Right lobe of liver (tissue), 6 donors: ENCODE measurements around the gene CD2AP. TPM values are rescaled to one million over a fixed set of nuclear protein-coding genes. Genes with fewer than 3 reads are reported as not detected.
"Not testable (repeated sequence)": the region's sequence is repeated elsewhere in the genome, so short reads cannot be mapped to it uniquely, and the experiment has no call there.

ENCODE experiments used
- ATAC-seq, 4 donors: fragments of 200-7000 bp; cut with Tn5 transposase; one replicate each; pipeline ENCODE4 v1.9.1; 2020; ENCODE audit warnings: mild to moderate bottlenecking in 4 of 4, moderate library complexity in 4 of 4
- DNase-seq, 3 donors: peaks; one replicate each; pipeline ENCODE4 v3.0.0-alpha.2; 2020
- H3K27ac ChIP-seq, 3 donors: fragments of 200-600 bp; one replicate each; pipeline ENCODE4 v1.8.0; 2022
- H3K27me3 ChIP-seq, 2 donors: fragments of 200-600 bp; one replicate each; pipeline ENCODE4 v1.8.0; 2022
- H3K36me3 ChIP-seq, 4 donors: fragments of 200-600 bp; sonication (generic) in 1 of 4; one replicate each; pipeline versions ENCODE4 v1.5.1 to v1.8.0; 2017 to 2022; ENCODE audit warnings: control low read depth in 1 of 4
- H3K4me1 ChIP-seq, 4 donors: fragments of 200-600 bp; sonication (generic) in 1 of 4; one replicate each; pipeline versions ENCODE4 v1.5.1 to v1.8.0; 2017 to 2022; ENCODE audit warnings: control low read depth in 1 of 4
- H3K4me3 ChIP-seq, 3 donors: fragments of 200-600 bp; one replicate each; pipeline ENCODE4 v1.8.0; 2022
- H3K9me3 ChIP-seq, 4 donors: fragments of 200-600 bp; sonication (generic) in 1 of 4; one replicate each; pipeline versions ENCODE4 v1.5.1 to v1.8.0; 2017 to 2022; ENCODE audit warnings: control low read depth in 1 of 4
- POLR2A ChIP-seq: fragments of 450-650 bp; IDR thresholded peaks from one replicate; pipeline ENCODE4 v1.6.1; 2017; ENCODE audit warnings: antibody characterized with exemption, mild to moderate bottlenecking
- WGBS: methylation state at CpG from one replicate; pipeline ENCODE4 v1.1.6; 2018; ENCODE audit warnings: low coverage, low lambda C conversion rate; ENCODE audit not compliant: insufficient coverage; ENCODE audit errors: missing lambda C conversion rate; 5-methylcytosine and 5-hydroxymethylcytosine counted together
- intact Hi-C, 2 donors: fragments of 100-400 bp; cut with DNase I; formaldehyde crosslinking; loops; one replicate each; pipeline versions ENCODE4 v1.11.2 to v1.14.1; 2022
- total RNA-seq, 6 experiments: library from RNA; depleted of rRNA in 2 of 6; stranded (reverse); fragments of >200 nt in 2 of 6; fragmentation: NEBNext Ultra II Directional in 3 of 6; extraction: Animal tissue kit (Norgen Biotek cat#: 25700) in 3 of 6; gene quantifications; one replicate each; pipeline versions ENCODE4 v1.1.0 to v1.2.4, GENCODE V29; 2016 to 2023
- TF ChIP-seq, protein P1 (sequence below), 4 donors: fragments of 200-600 bp in 3 of 4; fragments of 450-650 bp in 1 of 4; IDR thresholded peaks; one replicate each; pipeline versions ENCODE4 v1.5.1 to v1.8.0; 2016 to 2022; ENCODE audit warnings: antibody characterized with exemption in 4 of 4, mild to moderate bottlenecking in 2 of 4
- donor health status: DM: no; HTN: yes; CAD: no.
- donor health status: DM: no; HTN: no; CAD: no.
- donor health status: DM: no; HTN: no; CAD: no.
- donor health status: DM: no; HTN: yes; CAD: no.
- donor health status: DM: no; HTN: yes; CAD: no.

CD2AP gene
- total RNA-seq, 6 experiments from 2014 or later: 12.0 to 24.8 (median 15.1) TPM

GRCh38 chr6:47440719-47441118 is 36.9 kb upstream of the CD2AP start:
- Histone ChIP-seq H3K27me3 (no peaks in the 10 kb centered on the region), H3K9me3 (no peaks in the 10 kb centered on the region), H3K27ac (no peak overlapping the region), H3K4me1 (no peaks in the 10 kb centered on the region), H3K4me3 (no peak overlapping the region), H3K36me3 (no peaks in the 10 kb centered on the region)
- DNase-seq: no peak
- intact Hi-C loops: no loop called here
- TF ChIP-seq, protein P1, sequence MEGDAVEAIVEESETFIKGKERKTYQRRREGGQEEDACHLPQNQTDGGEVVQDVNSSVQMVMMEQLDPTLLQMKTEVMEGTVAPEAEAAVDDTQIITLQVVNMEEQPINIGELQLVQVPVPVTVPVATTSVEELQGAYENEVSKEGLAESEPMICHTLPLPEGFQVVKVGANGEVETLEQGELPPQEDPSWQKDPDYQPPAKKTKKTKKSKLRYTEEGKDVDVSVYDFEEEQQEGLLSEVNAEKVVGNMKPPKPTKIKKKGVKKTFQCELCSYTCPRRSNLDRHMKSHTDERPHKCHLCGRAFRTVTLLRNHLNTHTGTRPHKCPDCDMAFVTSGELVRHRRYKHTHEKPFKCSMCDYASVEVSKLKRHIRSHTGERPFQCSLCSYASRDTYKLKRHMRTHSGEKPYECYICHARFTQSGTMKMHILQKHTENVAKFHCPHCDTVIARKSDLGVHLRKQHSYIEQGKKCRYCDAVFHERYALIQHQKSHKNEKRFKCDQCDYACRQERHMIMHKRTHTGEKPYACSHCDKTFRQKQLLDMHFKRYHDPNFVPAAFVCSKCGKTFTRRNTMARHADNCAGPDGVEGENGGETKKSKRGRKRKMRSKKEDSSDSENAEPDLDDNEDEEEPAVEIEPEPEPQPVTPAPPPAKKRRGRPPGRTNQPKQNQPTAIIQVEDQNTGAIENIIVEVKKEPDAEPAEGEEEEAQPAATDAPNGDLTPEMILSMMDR (IDR thresholded peaks at IDR 0.05): no peak
- TF ChIP-seq POLR2A: no peak
- peak in 3 of 4 donors; percentile 29 to 48 (median 34) for ATAC-seq
- WGBS: 63% methylated on average over 3 of the region's 3 CpGs

GRCh38 chr6:47444964-47445363 is 32.6 kb upstream of the CD2AP start:
- 85% methylated on average over 3 of the region's 3 CpGs for WGBS
- ATAC-seq, H3K27ac ChIP-seq, H3K4me3 ChIP-seq, H3K9me3 ChIP-seq, DNase-seq, intact Hi-C loops, H3K36me3 ChIP-seq, H3K4me1 ChIP-seq, H3K27me3 ChIP-seq: not testable (repeated sequence)

GRCh38 chr6:47446669-47447330 is 30.8 kb upstream of the CD2AP start:
- TF ChIP-seq, protein P1 (IDR thresholded peaks at IDR 0.05): no peak
- no peak for TF ChIP-seq POLR2A
- 46% methylated on average over 3 of the region's 3 CpGs for WGBS
- Histone ChIP-seq H3K4me1 (peaks cover 0 to 9% (median 0%) of the 10 kb centered on the region in 4 donors), H3K36me3 (no peaks in the 10 kb centered on the region), H3K27ac (no peak overlapping the region), H3K9me3 (no peaks in the 10 kb centered on the region), H3K27me3 (no peaks in the 10 kb centered on the region), H3K4me3 (no peak overlapping the region)
- no peak for DNase-seq
- intact Hi-C loops: no loop called here
- no peak for ATAC-seq

- H3K4me3 ChIP-seq: no peak overlapping the region
- no peaks in the 10 kb centered on the region for H3K9me3 ChIP-seq
- intact Hi-C loops: no loop called here
- ATAC-seq (peak; percentile 70 to 94 (median 86)), DNase-seq (no peak)
- WGBS: 80% methylated on average over 1 of the region's 1 CpG
- H3K4me1 ChIP-seq: peaks cover 0 to 9% (median 0%) of the 10 kb centered on the region in 4 donors
- H3K27ac ChIP-seq: no peak overlapping the region
- H3K27me3 ChIP-seq: no peaks in the 10 kb centered on the region
- TF ChIP-seq, protein P1 (IDR thresholded peaks at IDR 0.05): no peak
- TF ChIP-seq POLR2A: no peak
- no peaks in the 10 kb centered on the region for H3K36me3 ChIP-seq
Observed at GRCh38 chr6:47447722-47448121, 29.9 kb upstream of the CD2AP start.

DNA sequence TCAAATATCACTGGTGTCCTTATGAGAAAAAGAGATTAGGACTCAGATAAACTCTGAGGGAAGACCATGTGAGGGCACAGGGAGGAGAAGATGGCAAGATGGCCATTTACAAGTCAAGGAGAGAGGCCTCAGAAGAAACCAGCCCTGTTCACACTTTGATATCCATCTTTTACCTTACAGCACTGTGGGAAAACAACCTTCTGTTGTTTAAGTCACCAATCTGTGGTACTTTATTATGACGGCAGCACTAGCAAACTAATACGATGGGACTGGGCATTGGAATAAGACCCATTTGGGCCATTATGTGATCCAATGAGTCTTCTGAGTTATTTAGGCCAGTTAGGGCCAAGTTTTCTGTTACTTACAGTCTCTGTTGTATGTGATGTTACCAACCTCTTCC is 26.4 kb upstream of the CD2AP start:
- 90% methylated on average over 2 of the region's 2 CpGs for WGBS
- Histone ChIP-seq H3K27me3 (no peaks in the 10 kb centered on the region), H3K9me3 (no peaks in the 10 kb centered on the region), H3K36me3 (no peaks in the 10 kb centered on the region), H3K27ac (no peak overlapping the region), H3K4me3 (no peak overlapping the region), H3K4me1 (peaks cover 0 to 18% (median 2%) of the 10 kb centered on the region in 4 donors)
- intact Hi-C loops: no loop called here
- no peak for DNase-seq
- ATAC-seq: no peak
- TF ChIP-seq, protein P1 (IDR thresholded peaks at IDR 0.05): no peak
- TF ChIP-seq POLR2A: no peak
